Brain microvascular endothelial cell (primary cell): Measurements from ENCODE around the gene ALAD.
"Not testable (repeated sequence)": the region's sequence is repeated elsewhere in the genome, so short reads cannot be mapped to it uniquely, and the experiment has no call there.

Source experiments
- DNase-seq: peaks from one replicate; pipeline ENCODE4 v3.0.0-alpha.2; 2020
- H3K27ac ChIP-seq: fragments of 250-450 bp; sonication (Bioruptor Pico); 2 replicates; pipeline ENCODE4 v1.5.1; 2020; ENCODE audit warnings: mild to moderate bottlenecking, moderate library complexity
- H3K27me3 ChIP-seq: fragments of 250-450 bp; sonication (Bioruptor Pico); replicated peaks from 2 replicates; pipeline ENCODE4 v1.5.1; 2020; ENCODE audit warnings: mild to moderate bottlenecking
- H3K36me3 ChIP-seq: fragments of 250-450 bp; sonication (Bioruptor Pico); replicated peaks from 2 replicates; pipeline ENCODE4 v1.5.1; 2020; ENCODE audit warnings: mild to moderate bottlenecking
- H3K4me3 ChIP-seq: 2 replicates; pipeline ENCODE4 v1.5.1; 2011; ENCODE audit warnings: low read depth, mild to moderate bottlenecking, control low read depth, low read length, moderate library complexity
- CTCF ChIP-seq: IDR thresholded peaks from 2 replicates; pipeline ENCODE4 v1.5.1; 2011; ENCODE audit warnings: low read depth, mild to moderate bottlenecking, moderate library complexity, low read length, control low read depth, inconsistent platforms; ENCODE audit errors: missing control alignments
- in situ Hi-C: cut with HindIII; loops from 2 replicates; pipeline ENCODE4 v1.10.0; 2017; ENCODE audit warnings: low sequenced_read_pairs, low pct_ligation_motif_present

The ALAD gene

GRCh38 chr9:113401027-113401792, at the start of gene ALAD:
Gene ALAD (minus strand): TSS chr9:113401284. CDS start chr9:113393559, 7,725 bp downstream.
- H3K27ac ChIP-seq = peak within 1 kb of the TSS; percentile 67
- in situ Hi-C loops = no loop called here

GRCh38 chr9:113449376-113449775, 48.3 kb upstream of the ALAD start:
- H3K27ac ChIP-seq = no peak overlapping the region
- in situ Hi-C loops = loop anchor here (10.0 kb wide), 1 partner anchor 205 kb away; no protein-coding TSS in a partner anchor
- H3K27me3 ChIP-seq = no peaks in the 10 kb centered on the region
- no peak for DNase-seq
- TF ChIP-seq CTCF = no peak
- H3K4me3 ChIP-seq = no peak overlapping the region
- H3K36me3 ChIP-seq = no peaks in the 10 kb centered on the region

More at GRCh38 chr9:113401027-113401792, at the start of gene ALAD:
- Histone ChIP-seq H3K27me3 (no peaks in the 10 kb centered on the region), H3K36me3 (no peaks in the 10 kb centered on the region), H3K4me3 (peak within 1 kb of the TSS; percentile 92)
- DNase-seq = peak; percentile 93
- TF ChIP-seq CTCF = peak; percentile 89

GRCh38 chr9:113446323-113446740, 45.2 kb upstream of the ALAD start:
- Histone ChIP-seq H3K27me3 (no peaks in the 10 kb centered on the region), H3K4me3 (no peak overlapping the region), H3K36me3 (no peaks in the 10 kb centered on the region), H3K27ac (no peak overlapping the region)
- in situ Hi-C loops = loop anchor here (10.0 kb wide), 1 partner anchor 208 kb away; no protein-coding TSS in a partner anchor
- no peak for DNase-seq
- peak; percentile 29 for TF ChIP-seq CTCF

GRCh38 chr9:113444736-113445135, 43.7 kb upstream of the ALAD start:
- no peak for DNase-seq
- in situ Hi-C loops = loop anchor here (10.0 kb wide), 1 partner anchor 210 kb away; no protein-coding TSS in a partner anchor
- no peak for TF ChIP-seq CTCF
- Histone ChIP-seq H3K4me3 (no peak overlapping the region), H3K36me3 (no peaks in the 10 kb centered on the region), H3K27me3 (no peaks in the 10 kb centered on the region), H3K27ac (no peak overlapping the region)

- H3K27me3 ChIP-seq, H3K4me3 ChIP-seq, H3K36me3 ChIP-seq, DNase-seq, H3K27ac ChIP-seq, in situ Hi-C loops: not testable (repeated sequence)
Measured at GRCh38 chr9:113437716-113438115, 36.6 kb upstream of the ALAD start.

- in situ Hi-C loops = no loop called here
- peak; percentile 12 for DNase-seq
- Histone ChIP-seq H3K27ac (no peak overlapping the region), H3K4me3 (no peak overlapping the region), H3K36me3 (no peaks in the 10 kb centered on the region), H3K27me3 (no peaks in the 10 kb centered on the region)
- TF ChIP-seq CTCF = no peak
Measured at GRCh38 chr9:113436728-113437515, 35.8 kb upstream of the ALAD start.
